HepG2 (cell line): ENCODE measurements around the gene RUSC1. TPM values are rescaled to one million over a fixed set of nuclear protein-coding genes. Genes with fewer than 3 reads are reported as not detected.

Experiments
- ARID2 ChIP-seq: sonication (generic); formaldehyde crosslinking; IDR thresholded peaks from 2 replicates; pipeline ENCODE4 v1.8.1; 2022; ENCODE audit warnings: mild to moderate bottlenecking, missing genetic modification reagents, borderline replicate concordance
- ELF3 ChIP-seq: IDR thresholded peaks from 2 replicates; pipeline ENCODE4 v1.6.1; 2016; ENCODE audit warnings: missing genetic modification reagents, missing compliant biosample characterization
- ELF4 ChIP-seq: sonication (generic); formaldehyde crosslinking; IDR thresholded peaks from 2 replicates; pipeline ENCODE4 v1.5.0; 2020; ENCODE audit warnings: missing genetic modification reagents, mild to moderate bottlenecking, moderate library complexity, borderline replicate concordance
- FOSL1 ChIP-seq: sonication (generic); formaldehyde crosslinking; IDR thresholded peaks from 2 replicates; pipeline ENCODE4 v1.9.0; 2021; ENCODE audit warnings: missing genetic modification reagents, borderline replicate concordance
- ZNF331 ChIP-seq: sonication (generic); formaldehyde crosslinking; IDR thresholded peaks from 2 replicates; pipeline ENCODE4 v1.4.0; 2020; ENCODE audit warnings: missing genetic modification reagents
- ZNF607 ChIP-seq: sonication (generic); formaldehyde crosslinking; IDR thresholded peaks from 2 replicates; pipeline ENCODE4 v1.5.1; 2020; ENCODE audit warnings: missing genetic modification reagents, mild to moderate bottlenecking, borderline replicate concordance
- polyA plus RNA-seq, 8 experiments: library from polyadenylated mRNA; depleted of rRNA in 3 of 8; stranded (reverse) in 7 of 8; unstranded in 1 of 8; fragments of >200 nt; fragmentation: Illumina TruSeq in 4 of 8; extraction: Trizol in 4 of 8; gene quantifications; 2 replicates each; pipeline versions ENCODE4 v1.2.1 to v1.2.3, GENCODE V29; 2011 to 2016; ENCODE audit warnings: low read depth in 4 of 8, missing spikeins in 1 of 8, mixed read lengths in 1 of 8; ENCODE audit not compliant: insufficient read depth in 1 of 8
- total RNA-seq, 5 experiments: library from RNA; depleted of rRNA; stranded (reverse); fragments of >200 nt; fragmentation: Illumina TruSeq; extraction: Trizol; gene quantifications; 2 replicates each; pipeline ENCODE4 v1.2.3, GENCODE V29; 2016; ENCODE audit warnings: low read depth in 1 of 5
- TF ChIP-seq, protein P1 (sequence below): sonication (generic); formaldehyde crosslinking; IDR thresholded peaks from 2 replicates; pipeline ENCODE4 v1.8.1; 2022; ENCODE audit warnings: mild to moderate bottlenecking, missing genetic modification reagents
- TF ChIP-seq, protein P2 (sequence below): sonication (generic); formaldehyde crosslinking; IDR thresholded peaks from 2 replicates; pipeline ENCODE4 v1.8.1; 2023; ENCODE audit warnings: mild to moderate bottlenecking, missing genetic modification reagents
- TF ChIP-seq, protein P3 (sequence below): sonication (generic); formaldehyde crosslinking; conservative IDR thresholded peaks from 2 replicates; pipeline ENCODE4 v1.4.0; 2020; ENCODE audit warnings: mild to moderate bottlenecking, missing genetic modification reagents, moderate library complexity
- TF ChIP-seq, protein P4 (sequence below): sonication (generic); formaldehyde crosslinking; IDR thresholded peaks from 2 replicates; pipeline ENCODE4 v1.5.1; 2020; ENCODE audit warnings: missing genetic modification reagents, mild to moderate bottlenecking, borderline replicate concordance
- TF ChIP-seq, protein P5 (sequence below): sonication (generic); formaldehyde crosslinking; IDR thresholded peaks from 2 replicates; pipeline ENCODE4 v1.4.0; 2020; ENCODE audit warnings: mild to moderate bottlenecking, missing genetic modification reagents, borderline replicate concordance
- TF ChIP-seq, protein P6 (sequence below): conservative IDR thresholded peaks from 2 replicates; pipeline ENCODE4 v1.6.1; 2018; ENCODE audit warnings: missing genetic modification reagents

RUSC1 gene
- total and polyA plus RNA-seq, 2 of the 13 experiments (the other 11 are each of a cell fraction or from before 2014, with no cell fraction given), result 18.7 to 20.4 TPM

DNA sequence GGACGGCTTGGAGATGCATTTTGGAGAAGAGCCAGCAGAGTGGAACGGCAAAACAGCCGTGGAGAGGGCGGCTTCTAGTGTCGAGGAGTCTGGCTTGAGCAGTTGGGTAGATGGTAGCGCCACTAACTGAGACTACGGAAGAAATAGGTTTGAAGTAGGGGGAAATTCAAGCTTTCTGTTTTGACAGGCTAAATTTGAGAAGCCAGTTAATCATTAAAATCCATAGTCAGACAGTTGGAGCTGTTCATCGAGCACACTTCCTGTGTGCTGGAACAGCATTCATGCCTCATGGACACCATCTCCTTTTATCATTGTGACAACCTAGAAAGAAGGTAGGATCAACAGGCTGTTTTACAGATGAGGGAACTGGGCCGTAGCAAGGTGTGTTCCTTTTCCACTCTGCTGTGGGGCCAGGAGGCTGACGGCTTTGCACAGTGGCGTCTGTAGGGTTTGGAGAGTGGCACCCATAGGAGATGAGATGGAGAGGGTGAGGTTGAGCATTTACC lies 16.1 kb upstream of the RUSC1 start (continued):
- peak; percentile 8; the same call in 1 of the 2 replicates for TF ChIP-seq ELF4 (CRISPR knock-in tag)
- TF ChIP-seq, protein P1, sequence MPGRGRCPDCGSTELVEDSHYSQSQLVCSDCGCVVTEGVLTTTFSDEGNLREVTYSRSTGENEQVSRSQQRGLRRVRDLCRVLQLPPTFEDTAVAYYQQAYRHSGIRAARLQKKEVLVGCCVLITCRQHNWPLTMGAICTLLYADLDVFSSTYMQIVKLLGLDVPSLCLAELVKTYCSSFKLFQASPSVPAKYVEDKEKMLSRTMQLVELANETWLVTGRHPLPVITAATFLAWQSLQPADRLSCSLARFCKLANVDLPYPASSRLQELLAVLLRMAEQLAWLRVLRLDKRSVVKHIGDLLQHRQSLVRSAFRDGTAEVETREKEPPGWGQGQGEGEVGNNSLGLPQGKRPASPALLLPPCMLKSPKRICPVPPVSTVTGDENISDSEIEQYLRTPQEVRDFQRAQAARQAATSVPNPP (CRISPR knock-in tag), result no peak
- TF ChIP-seq ZNF331 (CRISPR knock-in tag), result peak; percentile 11; the same call in 1 of the 2 replicates
- TF ChIP-seq, protein P2, sequence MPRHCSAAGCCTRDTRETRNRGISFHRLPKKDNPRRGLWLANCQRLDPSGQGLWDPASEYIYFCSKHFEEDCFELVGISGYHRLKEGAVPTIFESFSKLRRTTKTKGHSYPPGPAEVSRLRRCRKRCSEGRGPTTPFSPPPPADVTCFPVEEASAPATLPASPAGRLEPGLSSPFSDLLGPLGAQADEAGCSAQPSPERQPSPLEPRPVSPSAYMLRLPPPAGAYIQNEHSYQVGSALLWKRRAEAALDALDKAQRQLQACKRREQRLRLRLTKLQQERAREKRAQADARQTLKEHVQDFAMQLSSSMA (CRISPR knock-in tag), result no peak
- TF ChIP-seq, protein P3, sequence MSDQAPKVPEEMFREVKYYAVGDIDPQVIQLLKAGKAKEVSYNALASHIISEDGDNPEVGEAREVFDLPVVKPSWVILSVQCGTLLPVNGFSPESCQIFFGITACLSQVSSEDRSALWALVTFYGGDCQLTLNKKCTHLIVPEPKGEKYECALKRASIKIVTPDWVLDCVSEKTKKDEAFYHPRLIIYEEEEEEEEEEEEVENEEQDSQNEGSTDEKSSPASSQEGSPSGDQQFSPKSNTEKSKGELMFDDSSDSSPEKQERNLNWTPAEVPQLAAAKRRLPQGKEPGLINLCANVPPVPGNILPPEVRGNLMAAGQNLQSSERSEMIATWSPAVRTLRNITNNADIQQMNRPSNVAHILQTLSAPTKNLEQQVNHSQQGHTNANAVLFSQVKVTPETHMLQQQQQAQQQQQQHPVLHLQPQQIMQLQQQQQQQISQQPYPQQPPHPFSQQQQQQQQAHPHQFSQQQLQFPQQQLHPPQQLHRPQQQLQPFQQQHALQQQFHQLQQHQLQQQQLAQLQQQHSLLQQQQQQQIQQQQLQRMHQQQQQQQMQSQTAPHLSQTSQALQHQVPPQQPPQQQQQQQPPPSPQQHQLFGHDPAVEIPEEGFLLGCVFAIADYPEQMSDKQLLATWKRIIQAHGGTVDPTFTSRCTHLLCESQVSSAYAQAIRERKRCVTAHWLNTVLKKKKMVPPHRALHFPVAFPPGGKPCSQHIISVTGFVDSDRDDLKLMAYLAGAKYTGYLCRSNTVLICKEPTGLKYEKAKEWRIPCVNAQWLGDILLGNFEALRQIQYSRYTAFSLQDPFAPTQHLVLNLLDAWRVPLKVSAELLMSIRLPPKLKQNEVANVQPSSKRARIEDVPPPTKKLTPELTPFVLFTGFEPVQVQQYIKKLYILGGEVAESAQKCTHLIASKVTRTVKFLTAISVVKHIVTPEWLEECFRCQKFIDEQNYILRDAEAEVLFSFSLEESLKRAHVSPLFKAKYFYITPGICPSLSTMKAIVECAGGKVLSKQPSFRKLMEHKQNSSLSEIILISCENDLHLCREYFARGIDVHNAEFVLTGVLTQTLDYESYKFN (CRISPR knock-in tag), result peak; percentile 51; the same call in 1 of the 2 replicates
- TF ChIP-seq, protein P4, sequence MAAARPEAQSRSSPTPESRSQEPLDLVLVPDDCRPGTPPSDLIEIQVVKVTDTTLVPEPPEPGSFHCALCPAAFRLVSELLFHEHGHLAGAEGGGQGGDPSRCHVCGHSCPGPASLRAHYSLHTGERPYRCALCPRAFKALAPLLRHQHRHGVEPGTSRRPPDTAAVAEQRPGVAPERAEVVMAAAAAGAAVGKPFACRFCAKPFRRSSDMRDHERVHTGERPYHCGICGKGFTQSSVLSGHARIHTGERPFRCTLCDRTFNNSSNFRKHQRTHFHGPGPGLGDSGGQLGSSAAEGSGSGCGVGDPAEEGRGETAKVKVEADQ (CRISPR knock-in tag), result 0 out of 2 replicates have a peak, but pooled peaks have one; percentile 14
- no peak for TF ChIP-seq FOSL1 (CRISPR knock-in tag)
- no peak for TF ChIP-seq ARID2
- TF ChIP-seq ELF3 (CRISPR knock-in tag), result 0 out of 2 replicates have a peak, but pooled peaks have one; percentile 35
- TF ChIP-seq, protein P5, sequence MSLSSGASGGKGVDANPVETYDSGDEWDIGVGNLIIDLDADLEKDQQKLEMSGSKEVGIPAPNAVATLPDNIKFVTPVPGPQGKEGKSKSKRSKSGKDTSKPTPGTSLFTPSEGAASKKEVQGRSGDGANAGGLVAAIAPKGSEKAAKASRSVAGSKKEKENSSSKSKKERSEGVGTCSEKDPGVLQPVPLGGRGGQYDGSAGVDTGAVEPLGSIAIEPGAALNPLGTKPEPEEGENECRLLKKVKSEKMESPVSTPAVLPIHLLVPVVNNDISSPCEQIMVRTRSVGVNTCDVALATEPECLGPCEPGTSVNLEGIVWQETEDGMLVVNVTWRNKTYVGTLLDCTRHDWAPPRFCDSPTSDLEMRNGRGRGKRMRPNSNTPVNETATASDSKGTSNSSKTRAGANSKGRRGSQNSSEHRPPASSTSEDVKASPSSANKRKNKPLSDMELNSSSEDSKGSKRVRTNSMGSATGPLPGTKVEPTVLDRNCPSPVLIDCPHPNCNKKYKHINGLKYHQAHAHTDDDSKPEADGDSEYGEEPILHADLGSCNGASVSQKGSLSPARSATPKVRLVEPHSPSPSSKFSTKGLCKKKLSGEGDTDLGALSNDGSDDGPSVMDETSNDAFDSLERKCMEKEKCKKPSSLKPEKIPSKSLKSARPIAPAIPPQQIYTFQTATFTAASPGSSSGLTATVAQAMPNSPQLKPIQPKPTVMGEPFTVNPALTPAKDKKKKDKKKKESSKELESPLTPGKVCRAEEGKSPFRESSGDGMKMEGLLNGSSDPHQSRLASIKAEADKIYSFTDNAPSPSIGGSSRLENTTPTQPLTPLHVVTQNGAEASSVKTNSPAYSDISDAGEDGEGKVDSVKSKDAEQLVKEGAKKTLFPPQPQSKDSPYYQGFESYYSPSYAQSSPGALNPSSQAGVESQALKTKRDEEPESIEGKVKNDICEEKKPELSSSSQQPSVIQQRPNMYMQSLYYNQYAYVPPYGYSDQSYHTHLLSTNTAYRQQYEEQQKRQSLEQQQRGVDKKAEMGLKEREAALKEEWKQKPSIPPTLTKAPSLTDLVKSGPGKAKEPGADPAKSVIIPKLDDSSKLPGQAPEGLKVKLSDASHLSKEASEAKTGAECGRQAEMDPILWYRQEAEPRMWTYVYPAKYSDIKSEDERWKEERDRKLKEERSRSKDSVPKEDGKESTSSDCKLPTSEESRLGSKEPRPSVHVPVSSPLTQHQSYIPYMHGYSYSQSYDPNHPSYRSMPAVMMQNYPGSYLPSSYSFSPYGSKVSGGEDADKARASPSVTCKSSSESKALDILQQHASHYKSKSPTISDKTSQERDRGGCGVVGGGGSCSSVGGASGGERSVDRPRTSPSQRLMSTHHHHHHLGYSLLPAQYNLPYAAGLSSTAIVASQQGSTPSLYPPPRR (CRISPR knock-in tag), result peak; percentile 36; the same call in 1 of the 2 replicates
- 0 out of 2 replicates have a peak, but pooled peaks have one; percentile 19 for TF ChIP-seq ZNF607
- TF ChIP-seq, protein P6, sequence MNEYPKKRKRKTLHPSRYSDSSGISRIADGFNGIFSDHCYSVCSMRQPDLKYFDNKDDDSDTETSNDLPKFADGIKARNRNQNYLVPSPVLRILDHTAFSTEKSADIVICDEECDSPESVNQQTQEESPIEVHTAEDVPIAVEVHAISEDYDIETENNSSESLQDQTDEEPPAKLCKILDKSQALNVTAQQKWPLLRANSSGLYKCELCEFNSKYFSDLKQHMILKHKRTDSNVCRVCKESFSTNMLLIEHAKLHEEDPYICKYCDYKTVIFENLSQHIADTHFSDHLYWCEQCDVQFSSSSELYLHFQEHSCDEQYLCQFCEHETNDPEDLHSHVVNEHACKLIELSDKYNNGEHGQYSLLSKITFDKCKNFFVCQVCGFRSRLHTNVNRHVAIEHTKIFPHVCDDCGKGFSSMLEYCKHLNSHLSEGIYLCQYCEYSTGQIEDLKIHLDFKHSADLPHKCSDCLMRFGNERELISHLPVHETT (CRISPR knock-in tag), result no peak
